ENCODE data around the gene PIP5K1B.

DNA sequence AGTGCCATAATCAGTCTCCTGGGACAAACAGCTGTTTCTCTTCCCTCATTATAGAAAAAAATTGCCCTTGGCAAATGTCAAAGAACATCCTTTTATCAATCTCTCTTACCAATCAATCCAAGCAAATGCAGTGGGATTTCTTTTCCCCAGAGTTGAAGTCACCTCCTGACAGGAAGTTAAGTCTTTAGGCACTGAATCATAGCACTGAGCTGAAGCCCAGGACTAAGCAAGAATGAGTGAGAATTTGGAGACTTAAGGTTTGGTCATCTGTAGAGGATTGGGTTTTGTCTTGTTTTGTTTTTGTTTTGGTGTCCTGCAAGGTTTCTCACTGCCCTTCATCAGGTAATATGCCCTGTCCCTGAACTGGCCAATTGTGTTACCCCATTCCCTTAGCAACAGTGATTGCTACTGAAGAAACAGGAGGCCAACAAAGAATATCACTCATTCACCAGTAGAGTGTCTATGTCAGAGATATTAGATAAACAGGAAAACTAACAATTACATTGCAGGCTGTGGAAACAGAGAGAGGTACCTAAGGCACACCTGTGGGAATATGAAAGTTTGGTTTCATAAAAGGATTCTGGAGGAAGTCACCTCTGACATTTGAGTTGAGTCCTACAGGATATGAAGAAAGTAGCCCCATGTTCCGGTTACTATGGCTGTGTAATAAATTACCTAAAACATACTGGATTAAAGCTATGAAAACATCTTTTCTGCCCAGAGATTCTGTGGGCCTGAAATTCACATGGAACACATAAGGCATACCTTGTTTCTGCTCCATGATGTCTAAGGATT, 326.0 kb downstream of the PIP5K1B start:
- TF ChIP-seq EZH2 (optimal IDR thresholded peaks at IDR 0.05; ENCODE audit: low read depth, low read length): no peak
- TF ChIP-seq, protein P1, sequence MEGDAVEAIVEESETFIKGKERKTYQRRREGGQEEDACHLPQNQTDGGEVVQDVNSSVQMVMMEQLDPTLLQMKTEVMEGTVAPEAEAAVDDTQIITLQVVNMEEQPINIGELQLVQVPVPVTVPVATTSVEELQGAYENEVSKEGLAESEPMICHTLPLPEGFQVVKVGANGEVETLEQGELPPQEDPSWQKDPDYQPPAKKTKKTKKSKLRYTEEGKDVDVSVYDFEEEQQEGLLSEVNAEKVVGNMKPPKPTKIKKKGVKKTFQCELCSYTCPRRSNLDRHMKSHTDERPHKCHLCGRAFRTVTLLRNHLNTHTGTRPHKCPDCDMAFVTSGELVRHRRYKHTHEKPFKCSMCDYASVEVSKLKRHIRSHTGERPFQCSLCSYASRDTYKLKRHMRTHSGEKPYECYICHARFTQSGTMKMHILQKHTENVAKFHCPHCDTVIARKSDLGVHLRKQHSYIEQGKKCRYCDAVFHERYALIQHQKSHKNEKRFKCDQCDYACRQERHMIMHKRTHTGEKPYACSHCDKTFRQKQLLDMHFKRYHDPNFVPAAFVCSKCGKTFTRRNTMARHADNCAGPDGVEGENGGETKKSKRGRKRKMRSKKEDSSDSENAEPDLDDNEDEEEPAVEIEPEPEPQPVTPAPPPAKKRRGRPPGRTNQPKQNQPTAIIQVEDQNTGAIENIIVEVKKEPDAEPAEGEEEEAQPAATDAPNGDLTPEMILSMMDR (IDR thresholded peaks at IDR 0.05; ENCODE audit: low read length): no peak

Measured in MM.1S (cell line).